DND-41 (cell line): ENCODE data around the gene SLC25A39.
A peak's percentile ranks its signal among the peaks of the same experiment; 100 is the strongest.
"Not testable (repeated sequence)": the region's sequence is repeated elsewhere in the genome, so short reads cannot be mapped to it uniquely, and the experiment has no call there.

Experiments
- ATAC-seq: fragments of 200-7000 bp; cut with Tn5 transposase; 3 replicates; pipeline ENCODE4 v1.9.1; 2021; ENCODE audit warnings: low read depth; ENCODE audit not compliant: insufficient read depth
- DNase-seq: peaks from one replicate; pipeline ENCODE4 v3.0.0-alpha.2; 2020
- H2AFZ ChIP-seq: 2 replicates; pipeline ENCODE4 v1.6.0; 2012; ENCODE audit warnings: low read depth, low read length
- H3K27ac ChIP-seq: 2 replicates; pipeline ENCODE4 v1.5.1; 2012; ENCODE audit warnings: low read length, inconsistent platforms
- H3K27me3 ChIP-seq: fragments of 200-600 bp; sonication (generic); 2 replicates; pipeline ENCODE4 v1.6.0; 2012; ENCODE audit warnings: low read length, mild to moderate bottlenecking, inconsistent platforms; ENCODE audit not compliant: insufficient read depth, poor library complexity
- H3K36me3 ChIP-seq: 2 replicates; pipeline ENCODE4 v1.5.1; 2012; ENCODE audit warnings: low read length, inconsistent platforms; ENCODE audit not compliant: insufficient read depth
- H3K4me1 ChIP-seq: 2 replicates; pipeline ENCODE4 v1.5.1; 2012; ENCODE audit warnings: mild to moderate bottlenecking, low read length; ENCODE audit not compliant: insufficient read depth
- H3K4me2 ChIP-seq: 2 replicates; pipeline ENCODE4 v1.6.0; 2012; ENCODE audit warnings: mild to moderate bottlenecking, moderate library complexity, low read length, inconsistent platforms; ENCODE audit not compliant: insufficient read depth
- H3K4me3 ChIP-seq, 2 experiments: fragments of 200-600 bp in 1 of 2; shearing (Covaris generic) in 1 of 2; 2 replicates each; pipeline ENCODE4 v1.5.1; 2012 to 2016; ENCODE audit warnings: inconsistent platforms in 2 of 2, low read length in 2 of 2, mild to moderate bottlenecking in 2 of 2, low read depth in 1 of 2, moderate library complexity in 1 of 2
- H3K79me2 ChIP-seq: 2 replicates; pipeline ENCODE4 v1.6.0; 2012; ENCODE audit warnings: low read length, inconsistent platforms; ENCODE audit not compliant: insufficient read depth
- H3K9ac ChIP-seq: 2 replicates; pipeline ENCODE4 v1.6.0; 2012; ENCODE audit warnings: low read depth, mild to moderate bottlenecking, inconsistent platforms, low read length, moderate library complexity
- H3K9me3 ChIP-seq: 2 replicates; pipeline ENCODE4 v1.5.1; 2012; ENCODE audit warnings: low read length, moderate library complexity, mild to moderate bottlenecking, inconsistent platforms; ENCODE audit not compliant: insufficient read depth, severe bottlenecking
- H4K20me1 ChIP-seq: 2 replicates; pipeline ENCODE4 v1.6.0; 2012; ENCODE audit warnings: low read length; ENCODE audit not compliant: insufficient read depth
- EZH2 ChIP-seq: IDR thresholded peaks from 3 replicates; pipeline ENCODE4 v1.6.1; 2012; ENCODE audit warnings: borderline replicate concordance, low read depth, mild to moderate bottlenecking, moderate library complexity, low read length, inconsistent platforms; ENCODE audit not compliant: severe bottlenecking
- TF ChIP-seq, protein P1 (sequence below): IDR thresholded peaks from 2 replicates; pipeline ENCODE4 v1.5.1; 2012; ENCODE audit warnings: borderline replicate concordance, low read length, moderate library complexity, mild to moderate bottlenecking; ENCODE audit not compliant: poor library complexity, severe bottlenecking; ENCODE audit errors: extremely low read depth

SLC25A39 gene

DNA sequence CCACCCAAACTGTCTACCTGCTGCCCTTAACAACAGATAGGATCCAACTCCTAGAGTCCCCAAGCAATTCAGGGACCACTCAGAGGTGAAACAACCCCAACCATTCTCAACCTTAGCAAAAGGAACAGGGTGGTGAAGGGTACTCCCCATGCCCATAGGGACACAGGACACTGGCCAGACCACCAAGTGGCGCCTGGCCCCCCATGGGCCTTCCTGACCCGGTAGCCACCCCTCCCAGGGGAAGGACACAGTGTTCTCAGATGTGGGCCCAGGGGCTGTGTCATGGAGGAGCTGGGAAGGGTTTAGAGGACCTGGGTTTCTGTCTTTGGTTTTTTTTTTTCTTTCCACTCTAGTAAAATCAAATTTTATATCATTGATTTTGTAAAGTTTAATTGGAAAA, 9.7 kb upstream of the SLC25A39 start:
- Histone ChIP-seq H3K9me3 (no peaks in the 10 kb centered on the region), H3K27ac (no peak overlapping the region), H3K79me2 (no peaks in the 10 kb centered on the region), H3K27me3 (no peaks in the 10 kb centered on the region), H2AFZ (no peak overlapping the region; the same call in 1 of the 2 replicates), H3K4me3 (no peak overlapping the region), H3K4me1 (peaks cover 5% of the 10 kb centered on the region), H3K9ac (no peak overlapping the region), H4K20me1 (no peaks in the 10 kb centered on the region), H3K4me2 (no peak overlapping the region), H3K36me3 (no peaks in the 10 kb centered on the region)
- no peak for DNase-seq
- ATAC-seq, result no peak
- no peak for TF ChIP-seq EZH2
- TF ChIP-seq, protein P1, sequence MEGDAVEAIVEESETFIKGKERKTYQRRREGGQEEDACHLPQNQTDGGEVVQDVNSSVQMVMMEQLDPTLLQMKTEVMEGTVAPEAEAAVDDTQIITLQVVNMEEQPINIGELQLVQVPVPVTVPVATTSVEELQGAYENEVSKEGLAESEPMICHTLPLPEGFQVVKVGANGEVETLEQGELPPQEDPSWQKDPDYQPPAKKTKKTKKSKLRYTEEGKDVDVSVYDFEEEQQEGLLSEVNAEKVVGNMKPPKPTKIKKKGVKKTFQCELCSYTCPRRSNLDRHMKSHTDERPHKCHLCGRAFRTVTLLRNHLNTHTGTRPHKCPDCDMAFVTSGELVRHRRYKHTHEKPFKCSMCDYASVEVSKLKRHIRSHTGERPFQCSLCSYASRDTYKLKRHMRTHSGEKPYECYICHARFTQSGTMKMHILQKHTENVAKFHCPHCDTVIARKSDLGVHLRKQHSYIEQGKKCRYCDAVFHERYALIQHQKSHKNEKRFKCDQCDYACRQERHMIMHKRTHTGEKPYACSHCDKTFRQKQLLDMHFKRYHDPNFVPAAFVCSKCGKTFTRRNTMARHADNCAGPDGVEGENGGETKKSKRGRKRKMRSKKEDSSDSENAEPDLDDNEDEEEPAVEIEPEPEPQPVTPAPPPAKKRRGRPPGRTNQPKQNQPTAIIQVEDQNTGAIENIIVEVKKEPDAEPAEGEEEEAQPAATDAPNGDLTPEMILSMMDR, result no peak

DNA sequence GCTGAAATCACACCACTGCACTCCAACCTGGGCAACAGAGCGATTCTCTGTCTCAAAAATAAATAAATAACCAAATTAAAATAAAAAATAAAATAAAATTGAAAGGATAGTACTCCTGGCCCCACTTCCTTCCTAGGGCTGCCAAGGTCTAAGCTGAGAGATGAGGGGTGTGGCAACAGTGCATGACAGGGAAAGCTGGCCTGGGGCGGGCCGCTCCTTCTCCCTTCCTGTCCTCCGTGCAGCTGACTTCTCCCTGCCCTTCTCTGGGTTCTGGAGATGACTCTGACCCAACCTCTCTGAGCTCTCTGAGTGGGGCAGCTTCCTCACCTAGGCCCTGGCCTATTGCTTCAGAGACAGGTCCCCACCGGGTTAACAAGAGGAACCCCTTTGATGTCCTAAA, 8.7 kb upstream of the SLC25A39 start:
- H3K4me1 ChIP-seq, result peaks cover 5% of the 10 kb centered on the region
- H3K9me3 ChIP-seq, result no peaks in the 10 kb centered on the region
- ATAC-seq (no peak), DNase-seq (no peak)
- no peaks in the 10 kb centered on the region for H4K20me1 ChIP-seq
- H3K27ac ChIP-seq, result no peak overlapping the region
- H2AFZ ChIP-seq, result no peak overlapping the region
- H3K79me2 ChIP-seq, result no peaks in the 10 kb centered on the region
- H3K27me3 ChIP-seq, result no peaks in the 10 kb centered on the region
- TF ChIP-seq EZH2, result no peak
- TF ChIP-seq, protein P1, result no peak
- H3K4me3 ChIP-seq, result no peak overlapping the region
- H3K9ac ChIP-seq, result no peak overlapping the region
- H3K4me2 ChIP-seq, result no peak overlapping the region
- no peaks in the 10 kb centered on the region for H3K36me3 ChIP-seq

DNA sequence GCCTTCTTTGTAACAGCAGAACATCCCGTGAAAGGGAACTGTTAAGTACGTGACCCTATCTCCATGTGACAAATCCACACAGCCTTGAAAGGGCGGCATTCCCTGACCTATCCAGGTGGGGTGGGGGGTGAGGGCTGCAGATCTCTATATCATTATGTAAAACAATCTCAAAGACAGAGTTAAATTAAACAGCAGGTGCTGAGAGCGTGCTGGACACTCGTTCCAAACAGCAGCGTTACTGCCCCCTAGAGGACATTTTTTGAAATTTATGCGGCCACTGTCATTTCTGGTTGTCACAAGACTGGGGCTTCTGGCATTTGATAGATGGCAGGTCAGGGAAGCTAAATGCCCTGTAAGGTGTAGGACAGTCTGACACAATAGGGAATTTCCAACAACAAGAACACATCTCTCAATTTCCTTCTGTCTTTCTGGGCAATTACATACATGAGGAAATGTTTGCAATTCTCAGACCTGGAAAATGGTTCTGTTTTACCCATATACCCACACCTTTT, 6.7 kb upstream of the SLC25A39 start:
- H3K4me1 ChIP-seq, result peaks cover 15% of the 10 kb centered on the region

DNA sequence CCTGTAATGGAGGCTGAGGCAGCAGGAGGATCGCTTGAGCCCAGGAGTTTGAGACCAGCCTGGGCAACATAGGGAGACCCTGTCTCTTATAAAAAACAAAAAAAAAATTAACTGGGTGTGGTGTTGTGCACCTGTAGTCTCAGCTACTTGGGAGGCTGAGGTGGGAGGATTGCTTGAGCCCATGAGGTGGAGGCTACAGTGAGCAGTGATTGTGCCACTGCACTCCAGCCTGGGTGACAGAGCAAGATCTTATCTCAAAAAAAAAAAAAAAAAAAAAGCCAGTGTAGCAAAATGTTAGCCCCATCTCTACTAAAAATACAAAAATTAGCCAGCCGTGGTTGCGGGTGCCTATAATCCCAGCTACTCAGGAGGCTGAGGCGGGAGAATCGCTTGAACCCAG, 5.6 kb upstream of the SLC25A39 start:
- DNase-seq, result not testable (repeated sequence)

More for the DNA sequence above, 6.7 kb upstream of the SLC25A39 start:
- Histone ChIP-seq H2AFZ (peak overlapping the region; percentile 70), H3K36me3 (no peaks in the 10 kb centered on the region), H3K4me2 (peak overlapping the region; percentile 49), H3K27ac (no peak overlapping the region), H3K9me3 (no peaks in the 10 kb centered on the region), H3K27me3 (no peaks in the 10 kb centered on the region), H4K20me1 (no peaks in the 10 kb centered on the region), H3K79me2 (no peaks in the 10 kb centered on the region), H3K9ac (no peak overlapping the region), H3K4me3 (0 out of 4 replicates have a peak overlapping the region, but pooled peaks of 1 of the 2 experiments have one; percentile 14)
- TF ChIP-seq, protein P1, result peak; percentile 90
- no peak for TF ChIP-seq EZH2
- DNase-seq, result peak; percentile 71
- ATAC-seq, result peak; percentile 40; the same call in 2 of the 3 replicates

DNA sequence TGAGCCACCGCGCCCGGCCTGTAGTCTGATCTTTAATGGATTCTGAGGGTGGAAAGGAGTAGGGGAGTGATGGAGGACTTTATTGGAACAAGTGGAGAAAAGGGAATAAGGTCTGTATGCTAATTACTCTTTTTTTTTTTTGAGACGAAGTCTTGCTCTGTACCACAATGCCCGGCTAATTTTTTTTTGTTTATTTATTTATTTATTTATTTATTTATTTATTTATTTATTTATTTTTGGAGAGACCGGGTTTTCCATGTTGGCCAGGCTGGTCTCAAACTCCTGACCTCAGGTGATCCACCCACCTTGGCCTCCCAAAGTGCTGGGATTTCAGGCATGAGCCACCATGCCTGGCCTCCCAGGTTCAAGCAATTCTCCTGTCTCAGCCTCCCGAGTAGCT, 4.9 kb upstream of the SLC25A39 start:
- ATAC-seq, H2AFZ ChIP-seq, H3K27me3 ChIP-seq, H3K36me3 ChIP-seq, H3K27ac ChIP-seq, H3K4me3 ChIP-seq, H3K79me2 ChIP-seq, H3K9ac ChIP-seq, H3K4me2 ChIP-seq, DNase-seq, H3K9me3 ChIP-seq, H4K20me1 ChIP-seq: not testable (repeated sequence)
- H3K4me1 ChIP-seq, result peaks cover 31% of the 10 kb centered on the region

More for the DNA sequence above, 5.6 kb upstream of the SLC25A39 start:
- H3K27ac ChIP-seq, H3K79me2 ChIP-seq, H3K9me3 ChIP-seq, H3K27me3 ChIP-seq, H3K4me3 ChIP-seq, H3K4me2 ChIP-seq, H2AFZ ChIP-seq, H4K20me1 ChIP-seq, ATAC-seq, H3K36me3 ChIP-seq, H3K9ac ChIP-seq: not testable (repeated sequence)
- H3K4me1 ChIP-seq, result peaks cover 26% of the 10 kb centered on the region
